ENCODE data around the gene MOB1B. TPM values are rescaled to one million over a fixed set of nuclear protein-coding genes. Genes with fewer than 3 reads are reported as not detected.

Gene MOB1B
- total RNA-seq, 1 donor from 2014 or later, result 30.6 TPM

GRCh38 chr4:70931347-70931746 is 29.2 kb downstream of the MOB1B start:
- H3K9me3 Mint-ChIP-seq, result peaks cover 18% of the 10 kb centered on the region
- no peaks in the 10 kb centered on the region for H3K27me3 ChIP-seq
- H3K4me3 Mint-ChIP-seq, result no peak overlapping the region
- TF ChIP-seq CTCF (IDR thresholded peaks at IDR 0.05), result no peak
- no peak for TF ChIP-seq EZH2phosphoT487 (IDR thresholded peaks at IDR 0.05)
- TF ChIP-seq EZH2 (IDR thresholded peaks at IDR 0.05), result no peak
- peaks cover 4% of the 10 kb centered on the region for H4K20me1 ChIP-seq (ENCODE audit: low read depth)
- no peak overlapping the region for H2AFZ ChIP-seq (replicated peaks)
- no peak overlapping the region for H3K4me2 ChIP-seq
- no peaks in the 10 kb centered on the region for H3F3A ChIP-seq (ENCODE audit: low read depth)
- no peaks in the 10 kb centered on the region for H3K9me3 ChIP-seq (ENCODE audit: low read depth)
- H3K9ac ChIP-seq, result no peak overlapping the region
- no peaks in the 10 kb centered on the region for H3K36me3 ChIP-seq
- H3K27ac Mint-ChIP-seq, result no peak overlapping the region
- peaks cover 95% of the 10 kb centered on the region for H3K79me2 ChIP-seq (ENCODE audit: low read depth)
- peaks cover 5% of the 10 kb centered on the region for H3K4me1 Mint-ChIP-seq
- H3K27ac ChIP-seq, result no peak overlapping the region
- H3K27me3 Mint-ChIP-seq (ENCODE audit: insufficient read depth, low read depth), result no peaks in the 10 kb centered on the region
- DNase-seq (ENCODE audit: low spot score), result no peak
- no peaks in the 10 kb centered on the region for H3K4me1 ChIP-seq
- peaks cover 47% of the 10 kb centered on the region for H3K36me3 Mint-ChIP-seq
- H3K4me3 ChIP-seq, result no peak overlapping the region

DNA sequence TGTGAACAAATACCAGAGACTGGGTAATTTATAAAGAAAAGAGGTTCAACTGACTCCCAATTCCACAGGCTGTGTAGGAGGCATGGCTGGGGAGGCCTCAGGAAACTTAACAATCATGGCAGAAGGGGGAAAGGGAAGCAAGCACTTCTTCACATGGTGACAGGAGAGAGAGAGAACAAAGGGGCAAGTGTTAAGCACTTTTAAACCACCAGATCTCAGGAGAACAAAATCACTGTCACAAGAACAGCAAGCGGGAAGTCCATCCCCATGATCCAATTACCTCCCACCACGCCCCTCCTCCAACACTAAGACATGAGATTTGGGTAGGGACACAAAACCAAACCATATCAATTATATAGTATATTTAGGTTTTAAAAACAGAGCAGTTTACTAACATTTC is 30.8 kb downstream of the MOB1B start:
- Histone ChIP-seq H3K4me1 (no peaks in the 10 kb centered on the region), H4K20me1 (ENCODE audit: low read depth) (peaks cover 8% of the 10 kb centered on the region), H3K4me2 (no peak overlapping the region), H3K27me3 (no peaks in the 10 kb centered on the region), H3K9ac (no peak overlapping the region), H3K27ac (no peak overlapping the region), H3K36me3 (no peaks in the 10 kb centered on the region), H3K9me3 (ENCODE audit: low read depth) (no peaks in the 10 kb centered on the region), H2AFZ (replicated peaks) (no peak overlapping the region), H3K79me2 (ENCODE audit: low read depth) (peaks cover 95% of the 10 kb centered on the region), H3F3A (ENCODE audit: low read depth) (no peaks in the 10 kb centered on the region), H3K4me3 (no peak overlapping the region)
- TF ChIP-seq EZH2phosphoT487 (IDR thresholded peaks at IDR 0.05) (no peak), CTCF (IDR thresholded peaks at IDR 0.05) (no peak), EZH2 (IDR thresholded peaks at IDR 0.05) (no peak)
- no peaks in the 10 kb centered on the region for H3K27me3 Mint-ChIP-seq (ENCODE audit: insufficient read depth, low read depth)
- H3K4me1 Mint-ChIP-seq, result peaks cover 1% of the 10 kb centered on the region
- peaks cover 52% of the 10 kb centered on the region for H3K36me3 Mint-ChIP-seq
- no peak overlapping the region for H3K27ac Mint-ChIP-seq
- DNase-seq (ENCODE audit: low spot score), result no peak
- H3K4me3 Mint-ChIP-seq, result no peak overlapping the region
- peaks cover 29% of the 10 kb centered on the region for H3K9me3 Mint-ChIP-seq

GRCh38 chr4:70935038-70935695 is 33.0 kb downstream of the MOB1B start:
- no peak overlapping the region for H3K4me3 Mint-ChIP-seq
- H4K20me1 ChIP-seq (ENCODE audit: low read depth), result peaks cover 8% of the 10 kb centered on the region
- DNase-seq (ENCODE audit: low spot score), result no peak
- H3K4me1 ChIP-seq, result no peaks in the 10 kb centered on the region
- H2AFZ ChIP-seq (replicated peaks), result no peak overlapping the region
- no peak overlapping the region for H3K27ac ChIP-seq
- no peak overlapping the region for H3K4me2 ChIP-seq
- H3K4me1 Mint-ChIP-seq, result no peaks in the 10 kb centered on the region
- no peak overlapping the region for H3K9ac ChIP-seq
- no peaks in the 10 kb centered on the region for H3K9me3 ChIP-seq (ENCODE audit: low read depth)
- no peak overlapping the region for H3K27ac Mint-ChIP-seq
- H3F3A ChIP-seq (ENCODE audit: low read depth), result no peaks in the 10 kb centered on the region
- no peaks in the 10 kb centered on the region for H3K36me3 ChIP-seq
- H3K4me3 ChIP-seq, result no peak overlapping the region
- H3K27me3 ChIP-seq, result no peaks in the 10 kb centered on the region
- TF ChIP-seq CTCF (IDR thresholded peaks at IDR 0.05) (no peak), EZH2phosphoT487 (IDR thresholded peaks at IDR 0.05) (no peak), EZH2 (IDR thresholded peaks at IDR 0.05) (no peak)
- H3K79me2 ChIP-seq (ENCODE audit: low read depth), result peaks cover 93% of the 10 kb centered on the region
- H3K36me3 Mint-ChIP-seq, result peaks cover 55% of the 10 kb centered on the region
- peaks cover 37% of the 10 kb centered on the region for H3K9me3 Mint-ChIP-seq
- H3K27me3 Mint-ChIP-seq (ENCODE audit: insufficient read depth, low read depth), result peaks cover 3% of the 10 kb centered on the region
